ENCODE results near the gene CACNG4. TPM values are rescaled to one million over a fixed set of nuclear protein-coding genes. Genes with fewer than 3 reads are reported as not detected.

Gene CACNG4
- total RNA-seq, 1 experiment from 2014 or later = 6.3 TPM

DNA sequence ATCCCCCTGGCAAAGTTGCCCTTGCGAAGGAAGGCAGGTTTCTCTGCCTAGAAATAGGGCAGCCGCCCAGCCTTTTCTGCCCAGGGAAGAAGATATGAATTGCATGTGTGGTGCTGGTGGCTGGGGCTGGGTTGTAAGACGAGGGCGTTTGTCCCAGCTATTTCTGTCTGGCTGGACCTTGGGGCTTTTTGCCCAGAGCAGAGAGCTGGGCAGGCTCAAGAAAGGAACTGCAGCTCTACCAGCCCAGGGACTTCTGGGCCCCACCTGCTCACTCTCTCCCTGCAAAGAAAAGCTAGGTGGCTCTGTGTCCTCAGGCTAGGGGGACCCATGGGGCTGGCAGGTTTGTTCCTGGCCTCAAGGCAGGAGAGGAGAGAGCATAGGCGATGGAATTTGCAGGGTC is 80.4 kb downstream of the CACNG4 start:
- Histone ChIP-seq H3K4ac (ENCODE audit: low read depth, low read length) (no peak overlapping the region), H3T11ph (ENCODE audit: low read length) (no peak overlapping the region), H3K9ac (ENCODE audit: extremely low read depth, insufficient read length, low read length) (no peak overlapping the region), H3K9me3 (ENCODE audit: control insufficient read depth, low read depth, low read length) (no peaks in the 10 kb centered on the region), H3K27me3 (ENCODE audit: insufficient read depth, low read length) (no peaks in the 10 kb centered on the region), H2BK120ac (ENCODE audit: low read depth, low read length, poor library complexity, severe bottlenecking) (no peak overlapping the region), H4K8ac (replicated peaks; ENCODE audit: insufficient read length, low read depth, low read length) (no peak overlapping the region), H3K79me1 (ENCODE audit: insufficient read depth, low read depth, low read length, poor library complexity, severe bottlenecking) (no peaks in the 10 kb centered on the region), H3K4me1 (ENCODE audit: insufficient read depth, low read length) (no peaks in the 10 kb centered on the region), H2AFZ (ENCODE audit: low read length) (no peak overlapping the region), H3K27ac (ENCODE audit: insufficient read length, low read depth, low read length) (no peak overlapping the region), H2BK20ac (ENCODE audit: low read depth, low read length, poor library complexity, severe bottlenecking) (no peak overlapping the region), H4K5ac (ENCODE audit: insufficient read length, low read depth, low read length) (no peak overlapping the region), H3K14ac (ENCODE audit: insufficient read depth, low read length) (no peak overlapping the region), H2AK5ac (ENCODE audit: insufficient read length, low read length) (no peak overlapping the region), H3K79me2 (ENCODE audit: insufficient read depth, low read length) (no peaks in the 10 kb centered on the region), H3K23me2 (ENCODE audit: insufficient read length, low read depth, low read length, poor library complexity, severe bottlenecking) (no peaks in the 10 kb centered on the region), H3K18ac (ENCODE audit: insufficient read length, low read depth, low read length) (no peak overlapping the region), H4K20me1 (ENCODE audit: control insufficient read depth, insufficient read depth, insufficient read length) (no peaks in the 10 kb centered on the region), H3K23ac (ENCODE audit: insufficient read length, low read depth, low read length) (no peak overlapping the region), H4K91ac (ENCODE audit: insufficient read length, low read depth, low read length) (no peak overlapping the region), H2BK15ac (ENCODE audit: low read depth, low read length) (no peak overlapping the region), H2BK12ac (ENCODE audit: insufficient read length, low read depth, low read length) (no peak overlapping the region), H2BK5ac (ENCODE audit: insufficient read length, low read length) (no peak overlapping the region), H3K56ac (ENCODE audit: insufficient read length, low read depth, low read length) (no peak overlapping the region), H3K4me2 (ENCODE audit: insufficient read depth, insufficient read length, low read length) (no peak overlapping the region)
- WGBS (ENCODE audit: extremely low coverage, insufficient read length, low lambda C conversion rate) = no CpG with 5 or more reads among the region's 5 CpGs
- Mint-ChIP-seq H3K9me3 (peaks cover 22 to 24% of the 10 kb centered on the region in 2 experiments), H3K36me3 (ENCODE audit: insufficient read depth in 1 of 3, low read depth in 3 of 3) (peaks cover 0 to 14% (median 8%) of the 10 kb centered on the region in 3 experiments; a peak in 4 of 7 replicates), H3K27me3 (ENCODE audit: low read depth) (peaks cover 2% of the 10 kb centered on the region), H3K27ac (peak overlapping the region in 1 of 3 experiments; percentile 31; a peak in 1 of 7 replicates), H3K4me3 (no peak overlapping the region), H3K4me1 (peaks cover 0 to 6% of the 10 kb centered on the region in 2 experiments; a peak in 1 of 4 replicates)
- DNase-seq = no peak
- TF ChIP-seq, protein P1, sequence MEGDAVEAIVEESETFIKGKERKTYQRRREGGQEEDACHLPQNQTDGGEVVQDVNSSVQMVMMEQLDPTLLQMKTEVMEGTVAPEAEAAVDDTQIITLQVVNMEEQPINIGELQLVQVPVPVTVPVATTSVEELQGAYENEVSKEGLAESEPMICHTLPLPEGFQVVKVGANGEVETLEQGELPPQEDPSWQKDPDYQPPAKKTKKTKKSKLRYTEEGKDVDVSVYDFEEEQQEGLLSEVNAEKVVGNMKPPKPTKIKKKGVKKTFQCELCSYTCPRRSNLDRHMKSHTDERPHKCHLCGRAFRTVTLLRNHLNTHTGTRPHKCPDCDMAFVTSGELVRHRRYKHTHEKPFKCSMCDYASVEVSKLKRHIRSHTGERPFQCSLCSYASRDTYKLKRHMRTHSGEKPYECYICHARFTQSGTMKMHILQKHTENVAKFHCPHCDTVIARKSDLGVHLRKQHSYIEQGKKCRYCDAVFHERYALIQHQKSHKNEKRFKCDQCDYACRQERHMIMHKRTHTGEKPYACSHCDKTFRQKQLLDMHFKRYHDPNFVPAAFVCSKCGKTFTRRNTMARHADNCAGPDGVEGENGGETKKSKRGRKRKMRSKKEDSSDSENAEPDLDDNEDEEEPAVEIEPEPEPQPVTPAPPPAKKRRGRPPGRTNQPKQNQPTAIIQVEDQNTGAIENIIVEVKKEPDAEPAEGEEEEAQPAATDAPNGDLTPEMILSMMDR (conservative IDR thresholded peaks at IDR 0.05) = no peak

Data from H9 (cell line).